H1 (cell line): ENCODE measurements around the gene NIPAL1. TPM values are rescaled to one million over a fixed set of nuclear protein-coding genes. Genes with fewer than 3 reads are reported as not detected.

Experiments
- EZH2 ChIP-seq: fragments of 200-600 bp; sonication (generic); IDR thresholded peaks from 2 replicates; pipeline ENCODE4 v1.7.1; 2012; ENCODE audit warnings: low read depth, mild to moderate bottlenecking, moderate library complexity, low read length, inconsistent platforms; ENCODE audit not compliant: severe bottlenecking
- KDM4A ChIP-seq: IDR thresholded peaks from one replicate; pipeline ENCODE4 v1.7.1; 2012; ENCODE audit warnings: low read depth, mild to moderate bottlenecking, moderate library complexity, low read length, inconsistent platforms; ENCODE audit not compliant: severe bottlenecking
- NANOG ChIP-seq: IDR thresholded peaks from 2 replicates; pipeline ENCODE4 v1.6.1; 2011; ENCODE audit warnings: low read length, low read depth, mild to moderate bottlenecking, inconsistent platforms; ENCODE audit not compliant: insufficient read depth, poor library complexity, severe bottlenecking
- TEAD4 ChIP-seq: IDR thresholded peaks from 2 replicates; pipeline ENCODE4 v1.6.1; 2012; ENCODE audit warnings: low read depth, low read length, inconsistent platforms, mixed read lengths
- polyA plus RNA-seq, 7 experiments: library from polyadenylated mRNA; depleted of rRNA in 3 of 7; stranded (reverse) in 5 of 7; unstranded in 2 of 7; fragments of >200 nt in 5 of 7; fragments of 200-250 nt in 2 of 7; gene quantifications; 1 replicate in 5 of 7; 2 replicates in 1 of 7; 4 replicates in 1 of 7; pipeline versions ENCODE4 v1.2.1 to v1.2.3, GENCODE V29; 2011 to 2013; ENCODE audit warnings: missing spikeins in 2 of 7, mixed read lengths in 2 of 7
- total RNA-seq: library from RNA; stranded (reverse); fragmentation: NEBNext Ultra II Directional; extraction: Animal tissue kit (Norgen Biotek cat#: 25700); gene quantifications from 2 replicates; pipeline ENCODE4 v1.2.1, GENCODE V29; 2021
- TF ChIP-seq, protein P1 (sequence below): IDR thresholded peaks from 2 replicates; pipeline ENCODE4 v1.6.1; 2012; ENCODE audit warnings: inconsistent platforms

NIPAL1 gene
- total and polyA plus RNA-seq, 2 of the 8 experiments (the other 6 are each of a cell fraction or from before 2014, with no cell fraction given) = 1.4 to 4.9 TPM

- TF ChIP-seq TEAD4 (no peak), KDM4A (no peak), EZH2 (no peak), NANOG (no peak)
- TF ChIP-seq, protein P1, sequence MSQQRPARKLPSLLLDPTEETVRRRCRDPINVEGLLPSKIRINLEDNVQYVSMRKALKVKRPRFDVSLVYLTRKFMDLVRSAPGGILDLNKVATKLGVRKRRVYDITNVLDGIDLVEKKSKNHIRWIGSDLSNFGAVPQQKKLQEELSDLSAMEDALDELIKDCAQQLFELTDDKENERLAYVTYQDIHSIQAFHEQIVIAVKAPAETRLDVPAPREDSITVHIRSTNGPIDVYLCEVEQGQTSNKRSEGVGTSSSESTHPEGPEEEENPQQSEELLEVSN = no peak
These were observed 14.3 kb upstream of the NIPAL1 start (continued) for GRCh38 chr4:48002267-48002666.
